HG03066 (cell line): ENCODE results near the gene CHCHD1.
"Not testable (repeated sequence)": the region's sequence is repeated elsewhere in the genome, so short reads cannot be mapped to it uniquely, and the experiment has no call there.

Experiments
- ATAC-seq: cut with Tn5 transposase; IDR thresholded peaks from one replicate; pipeline ENCODE4 v1.9.1; 2021; ENCODE audit warnings: low read depth; ENCODE audit not compliant: unreplicated experiment

Gene CHCHD1

GRCh38 chr10:73781879-73782748 lies at the start of gene CHCHD1:
CHCHD1 (plus strand) TSS chr10:73782048; CDS start chr10:73782076, 28 bp downstream.
- ATAC-seq, result peak; percentile 43

GRCh38 chr10:73732426-73732825 lies 49.4 kb upstream of the CHCHD1 start:
- ATAC-seq, result no peak

GRCh38 chr10:73732931-73733623 lies 48.8 kb upstream of the CHCHD1 start:
- ATAC-seq, result no peak

GRCh38 chr10:73734028-73734720 lies 47.7 kb upstream of the CHCHD1 start:
- ATAC-seq, result no peak

- ATAC-seq, result no peak
Observed at GRCh38 chr10:73734796-73735305, 47.0 kb upstream of the CHCHD1 start.

- not testable (repeated sequence) for ATAC-seq
Observed at GRCh38 chr10:73740501-73741254, 41.2 kb upstream of the CHCHD1 start.

GRCh38 chr10:73742454-73742734 lies 39.5 kb upstream of the CHCHD1 start:
- no peak for ATAC-seq

- ATAC-seq, result no peak
Observed at GRCh38 chr10:73743327-73743904, 38.4 kb upstream of the CHCHD1 start.

GRCh38 chr10:73743905-73744663 lies 37.8 kb upstream of the CHCHD1 start, which contains the start of gene SEC24C:
SEC24C (plus strand) TSS chr10:73744372; CDS start chr10:73746833, 2,461 bp downstream.
- peak; percentile 89 for ATAC-seq

- ATAC-seq, result peak; percentile 38
Observed at GRCh38 chr10:73744664-73744975, 37.2 kb upstream of the CHCHD1 start.

GRCh38 chr10:73746721-73747120 lies 35.1 kb upstream of the CHCHD1 start:
- no peak for ATAC-seq

GRCh38 chr10:73750819-73751218 lies 31.0 kb upstream of the CHCHD1 start:
- no peak for ATAC-seq

GRCh38 chr10:73756183-73756582 lies 25.7 kb upstream of the CHCHD1 start:
- no peak for ATAC-seq

- no peak for ATAC-seq
Observed at GRCh38 chr10:73758704-73759511, 22.9 kb upstream of the CHCHD1 start.

GRCh38 chr10:73759512-73760115 lies 22.2 kb upstream of the CHCHD1 start:
- ATAC-seq, result no peak

- no peak for ATAC-seq
Observed at GRCh38 chr10:73761781-73762180, 20.1 kb upstream of the CHCHD1 start.

GRCh38 chr10:73762915-73763314 lies 18.9 kb upstream of the CHCHD1 start:
- no peak for ATAC-seq

GRCh38 chr10:73763343-73763742 lies 18.5 kb upstream of the CHCHD1 start:
- no peak for ATAC-seq
